WTC11 (cell line): ENCODE measurements around the gene FGF16.

ENCODE experiments used
- AR ChIP-seq: fragments of 250-450 bp; sonication (Bioruptor Pico); IDR thresholded peaks from 2 replicates; pipeline ENCODE4 v1.9.0; 2021; ENCODE audit warnings: mild to moderate bottlenecking
- CTCF ChIP-seq: fragments of 200-600 bp; IDR thresholded peaks from 2 replicates; pipeline ENCODE4 v1.8.0; 2022; ENCODE audit warnings: antibody characterized with exemption
- E2F5 ChIP-seq: sonication (generic); formaldehyde crosslinking; IDR thresholded peaks from 2 replicates; pipeline ENCODE4 v1.8.1; 2022; ENCODE audit warnings: mild to moderate bottlenecking, moderate library complexity, missing genetic modification reagents
- HMGXB4 ChIP-seq: sonication (generic); formaldehyde crosslinking; IDR thresholded peaks from 2 replicates; pipeline ENCODE4 v1.8.1; 2023; ENCODE audit warnings: mild to moderate bottlenecking, moderate library complexity, missing genetic modification reagents
- RORB ChIP-seq: fragments of 250-450 bp; sonication (Bioruptor Pico); IDR thresholded peaks from 2 replicates; pipeline ENCODE4 v1.9.0; 2021; ENCODE audit warnings: mild to moderate bottlenecking
- TP53 ChIP-seq: sonication (generic); formaldehyde crosslinking; IDR thresholded peaks from 2 replicates; pipeline ENCODE4 v1.8.1; 2023; ENCODE audit warnings: mild to moderate bottlenecking, missing genetic modification reagents

GRCh38 chrX:77436271-77436670 is 10.9 kb upstream of the FGF16 start:
- TF ChIP-seq HMGXB4 (no peak), CTCF (no peak), AR (CRISPR knock-in tag) (no peak), TP53 (CRISPR knock-in tag) (no peak), RORB (CRISPR knock-in tag) (no peak), E2F5 (no peak)
